K562 (cell line): ENCODE results near the gene TENM3. TPM values are rescaled to one million over a fixed set of nuclear protein-coding genes. Genes with fewer than 3 reads are reported as not detected.

Experiments
- ATAC-seq: fragments of 200-7000 bp; cut with Tn5 transposase; 3 replicates; pipeline ENCODE4 v1.9.1; 2020; ENCODE audit warnings: moderate library complexity
- BruUV-seq: library from RNA; stranded (reverse); fragments of 400-500 nt; replicated peaks from 2 replicates; lab custom pipeline; 2021; lab: Mats Ljungman, UMichigan
- CTCF ChIA-PET: fragments of 300-600 bp; formaldehyde crosslinking; extraction: SDS; loops from one replicate; lab custom pipeline; 2021; ENCODE audit warnings: low intra/inter-chr PET ratio; lab: Yijun Ruan, JAX
- POLR2A ChIA-PET: fragments of 300-600, 350-650 bp; sonication (Branson Sonifier 250); formaldehyde crosslinking; extraction: SDS; loops from one replicate; lab custom pipeline; 2021; ENCODE audit warnings: antibody characterized with exemption, inconsistent platforms; lab: Yijun Ruan, JAX
- DNase-seq, 4 experiments: peaks; one replicate each; pipeline versions ENCODE4 v3.0.0 to v3.0.0-alpha.2; 2011 to 2018; ENCODE audit warnings: low spot score in 3 of 4, mixed read lengths in 3 of 4; ENCODE audit errors: extremely low read depth in 1 of 4
- FAIRE-seq: peaks from 2 replicates; lab custom pipeline; 2011; peaks lifted over from hg19 to GRCh38; lab: Jason Lieb, UNC
- H2AFZ ChIP-seq: 2 replicates; pipeline ENCODE4 v1.6.0; 2011; ENCODE audit warnings: low read depth, low read length, control low read depth, inconsistent platforms
- H3K27ac ChIP-seq: fragments of 200-600 bp; 3 replicates; pipeline ENCODE4 v1.8.0; 2011; ENCODE audit warnings: low read depth, mild to moderate bottlenecking, control low read depth, inconsistent platforms, low read length, moderate library complexity, mixed read lengths; ENCODE audit errors: extremely low read depth
- H3K27me3 ChIP-seq, 2 experiments: fragments of 300-600 bp in 1 of 2; 2 replicates in 1 of 2; 3 replicates in 1 of 2; pipeline versions ENCODE4 v1.6.0 to v1.8.0; 2011; ENCODE audit warnings: inconsistent platforms in 2 of 2, low read length in 2 of 2, mild to moderate bottlenecking in 1 of 2, mixed read lengths in 1 of 2, moderate library complexity in 1 of 2; ENCODE audit not compliant: control insufficient read depth in 2 of 2, insufficient read depth in 2 of 2
- H3K36me3 ChIP-seq: fragments of 300-600 bp; 3 replicates; pipeline ENCODE4 v1.8.0; 2011; ENCODE audit warnings: mild to moderate bottlenecking, low read length, inconsistent platforms; ENCODE audit not compliant: control insufficient read depth, insufficient read depth
- H3K4me1 ChIP-seq, 2 experiments: fragments of 200-600 bp in 1 of 2; replicated peaks in 1 of 2; 2 replicates in 1 of 2; 3 replicates in 1 of 2; pipeline versions ENCODE4 v1.5.1 to v1.8.0; 2011; ENCODE audit warnings: inconsistent platforms in 2 of 2, low read length in 2 of 2, mild to moderate bottlenecking in 1 of 2, mixed read lengths in 1 of 2, moderate library complexity in 1 of 2; ENCODE audit not compliant: control insufficient read depth in 2 of 2, insufficient read depth in 2 of 2
- H3K4me2 ChIP-seq: 2 replicates; pipeline ENCODE4 v1.6.1; 2011; ENCODE audit warnings: low read length, control low read depth, inconsistent platforms, mixed read lengths; ENCODE audit not compliant: insufficient read depth
- H3K4me3 ChIP-seq: fragments of 200-600 bp; sonication (generic), shearing (Covaris generic); 2 replicates; pipeline ENCODE4 v1.5.1; 2016; ENCODE audit warnings: control low read depth, inconsistent platforms
- H3K79me2 ChIP-seq: fragments of 200-600 bp; 3 replicates; pipeline ENCODE4 v1.8.0; 2011; ENCODE audit warnings: low read length, inconsistent platforms; ENCODE audit not compliant: control insufficient read depth, insufficient read depth
- H3K9ac ChIP-seq, 2 experiments: 2 replicates each; pipeline versions ENCODE4 v1.6.0 to v1.6.1; 2011; ENCODE audit warnings: low read depth in 2 of 2, low read length in 2 of 2, control low read depth in 1 of 2, inconsistent platforms in 1 of 2, mild to moderate bottlenecking in 1 of 2, mixed read lengths in 1 of 2; ENCODE audit not compliant: insufficient read depth in 1 of 2
- H3K9me1 ChIP-seq: one replicate; pipeline ENCODE4 v1.6.0; 2011; ENCODE audit warnings: inconsistent platforms, mild to moderate bottlenecking, low read length, moderate library complexity; ENCODE audit not compliant: control insufficient read depth, insufficient read depth
- H3K9me3 ChIP-seq: replicated peaks from 2 replicates; pipeline ENCODE4 v1.5.1; 2011; ENCODE audit warnings: low read depth, low read length, inconsistent platforms; ENCODE audit not compliant: control insufficient read depth, insufficient read depth
- H4K20me1 ChIP-seq: replicated peaks from 2 replicates; pipeline ENCODE4 v1.6.1; 2011; ENCODE audit warnings: low read length, inconsistent platforms, mixed read lengths; ENCODE audit not compliant: control insufficient read depth, insufficient read depth
- ARID1B ChIP-seq: fragments of 450-650 bp; IDR thresholded peaks from 2 replicates; pipeline ENCODE4 v1.6.1; 2016; ENCODE audit warnings: antibody characterized with exemption, mild to moderate bottlenecking, inconsistent platforms
- CCAR2 ChIP-seq: fragments of 200-400 bp; formaldehyde crosslinking; IDR thresholded peaks from 2 replicates; pipeline ENCODE4 v1.6.1; 2017; ENCODE audit warnings: mild to moderate bottlenecking, low read depth, low read length
- GATAD2A ChIP-seq: fragments of 450-650 bp; IDR thresholded peaks from 2 replicates; pipeline ENCODE4 v1.6.1; 2017
- KLF10 ChIP-seq: fragments of 250-450 bp; sonication (Bioruptor Pico); IDR thresholded peaks from 2 replicates; pipeline ENCODE4 v1.6.1; 2021; ENCODE audit warnings: matching md5 sums
- LEF1 ChIP-seq: fragments of 450-650 bp; IDR thresholded peaks from 2 replicates; pipeline ENCODE4 v1.6.1; 2016; ENCODE audit warnings: mild to moderate bottlenecking
- MAFK ChIP-seq: IDR thresholded peaks from 2 replicates; pipeline ENCODE4 v1.6.1; 2011; ENCODE audit warnings: low read length, improper control_type of control experiment
- MECOM ChIP-seq: fragments of 250-450 bp; sonication (Bioruptor Pico); IDR thresholded peaks from 2 replicates; pipeline ENCODE4 v1.8.0; 2022; ENCODE audit warnings: inconsistent platforms
- MLLT1 ChIP-seq, 2 experiments: fragments of 450-650 bp; IDR thresholded peaks; 2 replicates each; pipeline ENCODE4 v1.6.1; 2016
- POU5F1 ChIP-seq: fragments of 150-350 bp; IDR thresholded peaks from 2 replicates; pipeline ENCODE4 v1.6.1; 2014; ENCODE audit warnings: borderline replicate concordance, low read length, low read depth, mild to moderate bottlenecking; ENCODE audit not compliant: partially characterized antibody
- RAD51 ChIP-seq: fragments of 450-650 bp; IDR thresholded peaks from 2 replicates; pipeline ENCODE4 v1.7.1; 2016; ENCODE audit warnings: low read depth, mild to moderate bottlenecking, borderline replicate concordance
- ZBTB12 ChIP-seq: fragments of 250-450 bp; sonication (Bioruptor Pico); IDR thresholded peaks from 2 replicates; pipeline ENCODE4 v1.4.0; 2020
- ZNF764 ChIP-seq: fragments of 250-450 bp; sonication (Bioruptor Pico); IDR thresholded peaks from 2 replicates; pipeline ENCODE4 v1.4.0; 2020; ENCODE audit warnings: low read depth, mild to moderate bottlenecking, moderate library complexity
- WGBS: fragments of 100-300 bp; shearing (Covaris generic); methylation state at CpG from one replicate; pipeline ENCODE4 v1.1.6; 2016; ENCODE audit warnings: low coverage, mixed read lengths; ENCODE audit not compliant: insufficient coverage; ENCODE audit errors: missing lambda C conversion rate; 5-methylcytosine and 5-hydroxymethylcytosine counted together
- in situ Hi-C: fragments of 300-500 bp; cut with MboI; formaldehyde crosslinking; loops from 4 replicates; pipeline ENCODE4 v1.15.0; 2018; ENCODE audit warnings: inconsistent platforms, mixed read lengths
- intact Hi-C: fragments of 100-400 bp; cut with micrococcal nuclease; formaldehyde crosslinking; loops from 2 replicates; pipeline ENCODE4 v1.14.2; 2022
- polyA plus RNA-seq, 8 experiments: library from polyadenylated mRNA; depleted of rRNA in 4 of 8; stranded (reverse) in 5 of 8; unstranded in 3 of 8; fragments of >200 nt; fragmentation: Nextera tagmentation in 2 of 8; fragmentation: Illumina TruSeq in 1 of 8; extraction: Ambion mirVana in 2 of 8; extraction: Trizol in 1 of 8; gene quantifications; 2 replicates each; pipeline versions ENCODE4 v1.2.1 to v1.2.3, GENCODE V29; 2011 to 2014; ENCODE audit warnings: inconsistent platforms in 1 of 8, missing spikeins in 1 of 8
- total RNA-seq, 7 experiments: library from RNA; depleted of rRNA in 6 of 7; stranded (reverse); fragments of >200 nt in 6 of 7; fragmentation: Illumina TruSeq in 2 of 7; extraction: Trizol in 2 of 7; gene quantifications; 2 replicates each; pipeline versions ENCODE4 v1.2.1 to v1.2.3, GENCODE V29; 2011 to 2021; ENCODE audit warnings: low replicate concordance in 1 of 7

The TENM3 gene
- total and polyA plus RNA-seq, 9 of the 15 experiments (the other 6 are each of a cell fraction or from before 2014, with no cell fraction given) = 0.01 to 0.02 TPM; not detected in 7

- TF ChIP-seq ZNF764 (CRISPR knock-in tag) (no peak), MAFK (no peak), MLLT1 (IDR thresholded peaks at IDR 0.05) (no peak), ZBTB12 (CRISPR knock-in tag) (no peak), MECOM (CRISPR knock-in tag) (no peak), CCAR2 (no peak)
Observed at GRCh38 chr4:182504463-182504862, 261.3 kb downstream of the TENM3 start (continued).

GRCh38 chr4:182507805-182508204, 264.6 kb downstream of the TENM3 start:
- Histone ChIP-seq H3K79me2 (no peaks in the 10 kb centered on the region), H3K27me3 (no peaks in the 10 kb centered on the region), H3K9me1 (no peaks in the 10 kb centered on the region), H3K9ac (no peak overlapping the region), H3K36me3 (no peaks in the 10 kb centered on the region), H3K9me3 (no peaks in the 10 kb centered on the region), H3K4me2 (no peak overlapping the region), H3K4me1 (no peaks in the 10 kb centered on the region), H4K20me1 (no peaks in the 10 kb centered on the region), H3K4me3 (no peak overlapping the region), H3K27ac (no peak overlapping the region), H2AFZ (no peak overlapping the region)
- POLR2A ChIA-PET = no interaction called here
- TF ChIP-seq KLF10 (CRISPR knock-in tag) (no peak), RAD51 (no peak), LEF1 (no peak), POU5F1 (no peak), ARID1B (no peak), GATAD2A (no peak)
- ATAC-seq = no peak
- 0% methylated on average over 3 of the region's 3 CpGs for WGBS
- intact Hi-C loops = no loop called here
- in situ Hi-C loops = no loop called here
- CTCF ChIA-PET = no interaction called here
- BruUV-seq = no TSS peak
- no peak for FAIRE-seq
- no peak for DNase-seq
